NCI-H2029 (cell line): ENCODE measurements around the gene FBXL7.
"Not testable (repeated sequence)": the region's sequence is repeated elsewhere in the genome, so short reads cannot be mapped to it uniquely, and the experiment has no call there.

ENCODE experiments used
- DNase-seq: peaks from one replicate; lab custom pipeline; 2025; lab: John Stamatoyannopoulos, UW

The FBXL7 gene

GRCh38 chr5:15819617-15820016, 319.6 kb downstream of the FBXL7 start:
- DNase-seq = no peak

GRCh38 chr5:15821506-15821905, 321.5 kb downstream of the FBXL7 start:
- DNase-seq = no peak

GRCh38 chr5:15823398-15823797, 323.4 kb downstream of the FBXL7 start:
- DNase-seq = no peak

GRCh38 chr5:15827741-15828140, 327.8 kb downstream of the FBXL7 start:
- DNase-seq = no peak

- no peak for DNase-seq
Measured at GRCh38 chr5:15831408-15831807, 331.4 kb downstream of the FBXL7 start.

GRCh38 chr5:15833365-15833764, 333.4 kb downstream of the FBXL7 start:
- DNase-seq = no peak

- no peak for DNase-seq
Measured at GRCh38 chr5:15834596-15835245, 334.7 kb downstream of the FBXL7 start.

DNA sequence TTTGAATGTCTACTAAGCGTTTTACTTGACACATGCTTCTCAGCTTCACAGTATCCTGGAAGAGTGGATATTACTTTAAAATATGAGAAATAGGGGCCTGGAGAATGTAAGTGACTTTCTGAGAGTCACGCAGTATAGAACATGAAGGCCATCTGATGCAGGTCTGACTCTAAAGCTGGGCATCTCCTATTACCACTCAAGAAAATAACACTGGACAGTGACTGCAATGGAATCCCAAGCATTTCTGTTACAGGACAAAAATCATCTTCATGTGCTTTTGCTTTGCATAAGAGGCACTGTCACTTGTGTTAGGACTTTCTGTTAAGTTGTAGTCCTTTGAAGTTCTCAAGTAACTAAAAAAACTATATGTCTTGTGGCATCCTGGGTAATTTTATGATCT, 335.5 kb downstream of the FBXL7 start:
- DNase-seq = no peak

- DNase-seq = no peak
Measured at GRCh38 chr5:15837551-15838289, 337.7 kb downstream of the FBXL7 start.

- no peak for DNase-seq
Measured at GRCh38 chr5:15844253-15844652, 344.3 kb downstream of the FBXL7 start.

GRCh38 chr5:15844871-15845270, 344.9 kb downstream of the FBXL7 start:
- DNase-seq = no peak

DNA sequence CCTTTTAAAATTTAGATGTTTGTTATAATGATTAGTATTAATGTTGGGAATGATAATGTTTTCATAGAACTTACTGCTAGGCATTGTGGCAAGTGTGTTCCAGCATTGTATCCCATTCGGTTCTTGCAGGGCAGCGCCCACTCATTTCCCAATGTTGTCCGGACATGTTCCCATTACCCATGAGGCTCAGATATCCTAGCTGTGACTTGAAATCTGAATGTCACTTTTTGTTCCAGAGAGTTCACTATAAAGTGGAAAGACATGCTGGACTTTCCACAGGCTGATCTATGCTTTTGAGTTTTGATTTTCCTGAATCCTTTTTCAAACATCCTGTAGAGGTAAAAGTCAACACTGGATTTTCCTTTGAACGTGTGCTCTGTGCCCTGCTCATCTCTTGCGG, 350.6 kb downstream of the FBXL7 start:
- no peak for DNase-seq

DNA sequence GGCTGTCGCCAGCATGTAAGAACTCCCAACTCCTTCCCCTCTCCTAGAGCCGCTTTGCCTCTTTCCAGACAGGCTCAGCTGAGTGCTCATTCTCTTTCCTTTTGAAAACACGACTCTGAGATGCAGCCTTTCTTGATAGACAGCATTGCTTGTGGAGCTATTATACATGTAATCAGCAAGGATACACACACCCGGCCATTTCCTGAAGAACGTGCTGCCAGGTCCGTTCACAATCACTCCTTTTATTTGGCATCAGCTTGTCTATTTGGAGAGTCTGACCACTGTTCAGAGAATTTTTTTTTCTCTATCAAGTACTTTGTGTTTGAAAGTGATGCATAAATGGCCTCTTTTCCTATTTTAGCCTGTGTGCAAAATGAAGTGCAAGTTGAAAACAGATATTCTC, 351.0 kb downstream of the FBXL7 start:
- DNase-seq = no peak

GRCh38 chr5:15852217-15852616, 352.2 kb downstream of the FBXL7 start:
- DNase-seq = no peak

DNA sequence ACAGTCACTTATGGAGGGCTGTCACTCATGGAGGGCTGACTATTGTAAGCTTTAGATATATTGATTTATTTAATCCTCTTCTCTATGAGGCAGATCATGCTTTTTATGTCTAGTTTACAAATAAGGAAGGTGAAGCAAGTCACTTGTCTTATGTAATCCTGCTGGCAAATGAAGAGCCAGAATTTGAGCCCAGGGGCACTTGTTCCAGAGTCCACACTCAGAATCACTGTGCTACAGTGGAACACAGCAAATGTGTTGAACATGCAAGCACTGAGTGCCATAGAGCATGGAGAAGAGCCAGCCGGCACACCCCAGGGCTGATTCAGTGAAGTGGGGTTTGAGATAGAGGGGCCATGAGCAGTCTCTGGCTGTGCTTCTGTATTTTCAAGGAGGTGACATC, 353.0 kb downstream of the FBXL7 start:
- DNase-seq = no peak

DNA sequence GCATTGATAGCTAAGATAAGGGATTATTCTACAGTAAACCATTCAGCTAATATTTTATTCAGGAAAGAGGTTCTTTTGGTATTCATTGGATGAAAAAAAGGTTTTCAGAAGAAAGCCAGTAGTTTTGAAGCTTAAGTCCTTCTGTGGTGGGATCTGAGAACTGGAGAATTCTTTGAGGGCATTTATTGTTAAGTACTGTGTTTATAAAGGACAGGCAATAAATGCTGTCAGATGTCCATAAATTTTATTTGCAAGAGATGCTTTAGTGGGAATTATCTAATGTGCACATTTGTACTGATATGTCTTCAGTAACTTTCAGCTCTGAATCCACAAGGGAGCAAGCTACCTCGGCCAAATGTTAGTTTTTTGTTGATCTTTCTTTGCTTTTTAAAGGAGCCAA, 358.3 kb downstream of the FBXL7 start:
- no peak for DNase-seq

GRCh38 chr5:15864536-15865215, 364.7 kb downstream of the FBXL7 start:
- no peak for DNase-seq

DNA sequence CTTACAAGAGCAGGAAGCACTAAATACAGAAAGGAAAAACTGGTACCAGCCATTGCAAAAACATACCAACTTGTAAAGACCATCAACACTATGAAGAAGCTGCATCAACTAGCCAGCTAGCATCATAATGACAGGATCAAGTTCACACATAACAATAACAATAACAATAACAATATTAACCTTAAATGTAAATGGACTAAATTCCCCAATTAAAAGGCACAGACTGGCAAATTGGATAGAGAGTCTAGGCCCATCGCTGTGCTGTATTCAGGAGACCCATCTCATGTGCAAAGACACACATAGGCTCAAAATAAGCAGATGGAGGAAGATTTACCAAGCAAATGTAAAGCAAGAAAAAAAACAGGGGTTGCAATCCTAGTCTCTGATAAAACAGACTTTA, 372.3 kb downstream of the FBXL7 start:
- not testable (repeated sequence) for DNase-seq

DNA sequence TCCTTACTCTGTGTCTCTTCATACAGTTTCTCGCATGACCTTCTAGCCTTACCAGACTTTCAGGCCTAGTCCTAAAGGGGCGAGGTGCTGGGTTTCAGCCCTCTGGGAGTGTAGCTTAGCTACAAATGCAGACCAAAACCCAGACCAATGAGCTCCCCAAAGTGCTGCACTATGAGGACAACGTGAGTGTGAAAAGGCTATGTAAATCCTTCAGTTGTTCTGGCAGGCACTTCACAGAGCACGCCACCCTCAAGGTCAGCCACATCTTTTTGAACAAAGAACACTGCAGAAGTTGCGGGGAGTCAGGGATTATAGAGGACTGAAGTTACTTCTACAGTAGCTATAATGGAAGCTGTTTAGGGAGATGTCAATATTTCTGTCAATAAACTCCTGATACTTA, 377.9 kb downstream of the FBXL7 start:
- no peak for DNase-seq

GRCh38 chr5:15880201-15880600, 380.2 kb downstream of the FBXL7 start:
- DNase-seq = no peak

DNA sequence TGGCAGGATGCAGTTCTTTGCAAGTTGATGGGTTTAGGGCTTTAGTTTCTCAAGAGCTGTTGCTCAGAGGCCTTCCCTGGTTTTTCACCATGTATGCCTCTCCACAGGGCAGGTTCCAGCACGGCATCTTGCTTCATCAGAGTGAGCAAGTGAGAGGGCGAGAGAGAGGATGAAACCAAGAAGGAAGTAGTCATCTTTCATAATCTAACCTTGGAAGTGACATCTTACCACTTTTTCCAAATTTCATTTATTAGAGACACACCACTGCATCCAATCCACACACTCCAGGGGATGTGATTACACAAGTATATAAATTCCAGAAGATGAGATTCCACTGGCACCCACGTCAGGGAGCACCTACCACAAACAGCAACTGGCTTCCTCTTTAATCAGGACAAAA, 385.2 kb downstream of the FBXL7 start:
- no peak for DNase-seq

GRCh38 chr5:15886156-15886555, 386.2 kb downstream of the FBXL7 start:
- no peak for DNase-seq

DNA sequence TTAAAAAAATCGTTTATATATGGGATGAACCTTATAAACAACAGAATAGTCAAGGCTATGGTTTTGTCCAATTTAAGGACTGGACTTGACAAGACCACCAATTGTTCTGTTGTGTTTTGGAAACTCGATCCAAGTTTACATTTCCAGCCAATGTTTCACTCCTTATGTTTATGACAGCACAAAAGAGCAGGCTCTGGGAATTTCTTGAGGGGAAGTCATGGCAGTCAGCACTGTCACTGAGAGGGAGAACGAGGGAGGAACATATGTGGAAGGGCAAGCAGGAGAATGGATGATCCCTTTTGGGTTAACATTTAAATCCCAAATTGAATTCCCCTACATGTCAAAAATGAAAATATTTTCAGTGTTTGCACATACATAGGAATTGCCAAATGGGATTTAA, 387.1 kb downstream of the FBXL7 start:
- no peak for DNase-seq
